Smooth muscle cell (in vitro differentiated cells): Measurements from ENCODE around the gene POU3F2. TPM values are rescaled to one million over a fixed set of nuclear protein-coding genes. Genes with fewer than 3 reads are reported as not detected.

Experiments
- DNase-seq: peaks from one replicate; lab custom pipeline; 2025; ENCODE audit not compliant: unreplicated experiment; lab: John Stamatoyannopoulos, UW
- H2AFZ ChIP-seq: fragments of 200-600 bp; sonication (generic); 2 replicates; pipeline ENCODE4 v1.6.0; 2016; ENCODE audit warnings: antibody characterized with exemption, low read depth, mild to moderate bottlenecking
- H3F3A ChIP-seq: fragments of 200-600 bp; sonication (generic); 2 replicates; pipeline ENCODE4 v1.6.0; 2017; ENCODE audit warnings: antibody characterized with exemption, low read depth
- H3K27ac ChIP-seq: fragments of 200-600 bp; sonication (generic); 2 replicates; pipeline ENCODE4 v1.5.1; 2016; ENCODE audit warnings: low read depth, mild to moderate bottlenecking
- H3K27me3 ChIP-seq: fragments of 200-600 bp; sonication (generic); 2 replicates; pipeline ENCODE4 v1.6.1; 2016; ENCODE audit warnings: low read depth, mild to moderate bottlenecking
- H3K36me3 ChIP-seq: fragments of 200-600 bp; sonication (generic); 2 replicates; pipeline ENCODE4 v1.5.1; 2016; ENCODE audit warnings: low read depth
- H3K4me1 ChIP-seq: fragments of 200-600 bp; sonication (generic); 2 replicates; pipeline ENCODE4 v1.5.1; 2016; ENCODE audit warnings: low read depth
- H3K4me2 ChIP-seq: fragments of 200-600 bp; sonication (generic); 2 replicates; pipeline ENCODE4 v1.6.0; 2016; ENCODE audit warnings: mild to moderate bottlenecking
- H3K4me3 ChIP-seq: fragments of 200-600 bp; sonication (generic); 2 replicates; pipeline ENCODE4 v1.5.1; 2016; ENCODE audit warnings: mild to moderate bottlenecking
- H3K79me2 ChIP-seq: fragments of 200-600 bp; sonication (generic); 2 replicates; pipeline ENCODE4 v1.6.0; 2016; ENCODE audit warnings: low read depth, mild to moderate bottlenecking
- H3K9ac ChIP-seq: fragments of 200-600 bp; sonication (generic); 2 replicates; pipeline ENCODE4 v1.6.0; 2016; ENCODE audit warnings: low read depth
- H3K9me3 ChIP-seq: fragments of 200-600 bp; sonication (generic); replicated peaks from 2 replicates; pipeline ENCODE4 v1.5.1; 2016; ENCODE audit warnings: low read depth
- H4K20me1 ChIP-seq: fragments of 200-600 bp; sonication (generic); 2 replicates; pipeline ENCODE4 v1.6.0; 2016; ENCODE audit warnings: low read depth
- WGBS: methylation state at CpG from one replicate; pipeline ENCODE4 v1.1.7; 2016; ENCODE audit warnings: low lambda C conversion rate; 5-methylcytosine and 5-hydroxymethylcytosine counted together
- polyA plus RNA-seq: library from polyadenylated mRNA; unstranded; fragments of >200 nt; fragmentation: Nextera tagmentation; extraction: Ambion mirVana; gene quantifications from 2 replicates; pipeline ENCODE4 v1.2.1, GENCODE V29; 2016
- total RNA-seq: library from RNA; depleted of rRNA; stranded (reverse); fragments of >200 nt; gene quantifications from 2 replicates; pipeline ENCODE4 v1.2.3, GENCODE V29; 2014
- TF ChIP-seq, protein P1 (sequence below): fragments of 200-600 bp; sonication (generic); IDR thresholded peaks from 2 replicates; pipeline ENCODE4 v1.5.1; 2017; ENCODE audit warnings: borderline replicate concordance, mild to moderate bottlenecking, antibody characterized with exemption; ENCODE audit not compliant: insufficient read depth, poor library complexity, severe bottlenecking

The POU3F2 gene
- total and polyA plus RNA-seq, 2 experiments from 2014 or later: not detected

DNA sequence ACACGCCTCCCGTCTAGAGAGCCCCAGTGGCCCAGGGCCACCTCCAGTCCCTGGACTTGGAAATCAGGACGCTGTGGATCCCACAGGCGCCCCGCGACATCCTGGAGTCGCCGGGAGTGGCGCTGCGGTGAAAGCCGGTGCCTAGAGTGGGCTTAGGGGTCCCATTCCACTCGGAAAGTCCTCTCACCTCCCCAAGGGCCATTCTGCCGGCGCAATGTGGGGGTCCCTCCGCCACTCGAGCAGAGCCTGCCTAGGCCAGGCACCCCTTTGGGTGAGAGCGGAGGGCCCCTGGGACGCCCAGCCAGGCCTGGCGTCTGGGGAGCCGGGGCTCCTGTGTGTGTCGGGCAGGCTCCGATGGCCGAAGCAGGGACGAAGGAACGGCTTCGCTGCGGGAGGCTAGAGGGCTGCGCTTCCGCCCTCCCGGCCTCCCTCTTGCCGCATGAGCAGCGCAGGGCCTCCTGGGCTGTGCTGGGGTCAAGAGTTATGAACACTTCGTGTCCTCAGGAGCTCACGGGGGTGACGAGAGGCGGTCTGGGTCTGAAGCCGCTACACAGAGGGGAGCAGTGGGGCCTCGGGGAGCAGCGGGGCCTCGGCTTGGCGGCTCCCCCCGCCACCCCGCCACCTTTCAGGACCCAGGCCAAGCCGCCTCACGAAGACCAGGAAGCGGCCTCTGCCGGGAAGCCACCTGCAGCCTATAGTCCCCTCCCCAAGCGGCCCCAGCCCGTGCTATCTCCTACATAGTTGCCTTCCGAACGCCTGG is 13.6 kb downstream of the POU3F2 start:
- H3K4me2 ChIP-seq: peak overlapping the region; percentile 86
- peaks cover 88% of the 10 kb centered on the region for H3K27me3 ChIP-seq
- no peaks in the 10 kb centered on the region for H3K79me2 ChIP-seq
- 13% methylated on average over 41 of the region's 51 CpGs for WGBS
- no peaks in the 10 kb centered on the region for H3F3A ChIP-seq
- H3K27ac ChIP-seq: no peak overlapping the region
- no peaks in the 10 kb centered on the region for H4K20me1 ChIP-seq
- DNase-seq: no peak
- no peak overlapping the region for H3K9ac ChIP-seq
- peak overlapping the region; percentile 40 for H3K4me3 ChIP-seq
- H2AFZ ChIP-seq: no peak overlapping the region
- H3K36me3 ChIP-seq: no peaks in the 10 kb centered on the region
- peaks cover 23% of the 10 kb centered on the region for H3K4me1 ChIP-seq
- TF ChIP-seq, protein P1, sequence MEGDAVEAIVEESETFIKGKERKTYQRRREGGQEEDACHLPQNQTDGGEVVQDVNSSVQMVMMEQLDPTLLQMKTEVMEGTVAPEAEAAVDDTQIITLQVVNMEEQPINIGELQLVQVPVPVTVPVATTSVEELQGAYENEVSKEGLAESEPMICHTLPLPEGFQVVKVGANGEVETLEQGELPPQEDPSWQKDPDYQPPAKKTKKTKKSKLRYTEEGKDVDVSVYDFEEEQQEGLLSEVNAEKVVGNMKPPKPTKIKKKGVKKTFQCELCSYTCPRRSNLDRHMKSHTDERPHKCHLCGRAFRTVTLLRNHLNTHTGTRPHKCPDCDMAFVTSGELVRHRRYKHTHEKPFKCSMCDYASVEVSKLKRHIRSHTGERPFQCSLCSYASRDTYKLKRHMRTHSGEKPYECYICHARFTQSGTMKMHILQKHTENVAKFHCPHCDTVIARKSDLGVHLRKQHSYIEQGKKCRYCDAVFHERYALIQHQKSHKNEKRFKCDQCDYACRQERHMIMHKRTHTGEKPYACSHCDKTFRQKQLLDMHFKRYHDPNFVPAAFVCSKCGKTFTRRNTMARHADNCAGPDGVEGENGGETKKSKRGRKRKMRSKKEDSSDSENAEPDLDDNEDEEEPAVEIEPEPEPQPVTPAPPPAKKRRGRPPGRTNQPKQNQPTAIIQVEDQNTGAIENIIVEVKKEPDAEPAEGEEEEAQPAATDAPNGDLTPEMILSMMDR: no peak
- no peaks in the 10 kb centered on the region for H3K9me3 ChIP-seq

DNA sequence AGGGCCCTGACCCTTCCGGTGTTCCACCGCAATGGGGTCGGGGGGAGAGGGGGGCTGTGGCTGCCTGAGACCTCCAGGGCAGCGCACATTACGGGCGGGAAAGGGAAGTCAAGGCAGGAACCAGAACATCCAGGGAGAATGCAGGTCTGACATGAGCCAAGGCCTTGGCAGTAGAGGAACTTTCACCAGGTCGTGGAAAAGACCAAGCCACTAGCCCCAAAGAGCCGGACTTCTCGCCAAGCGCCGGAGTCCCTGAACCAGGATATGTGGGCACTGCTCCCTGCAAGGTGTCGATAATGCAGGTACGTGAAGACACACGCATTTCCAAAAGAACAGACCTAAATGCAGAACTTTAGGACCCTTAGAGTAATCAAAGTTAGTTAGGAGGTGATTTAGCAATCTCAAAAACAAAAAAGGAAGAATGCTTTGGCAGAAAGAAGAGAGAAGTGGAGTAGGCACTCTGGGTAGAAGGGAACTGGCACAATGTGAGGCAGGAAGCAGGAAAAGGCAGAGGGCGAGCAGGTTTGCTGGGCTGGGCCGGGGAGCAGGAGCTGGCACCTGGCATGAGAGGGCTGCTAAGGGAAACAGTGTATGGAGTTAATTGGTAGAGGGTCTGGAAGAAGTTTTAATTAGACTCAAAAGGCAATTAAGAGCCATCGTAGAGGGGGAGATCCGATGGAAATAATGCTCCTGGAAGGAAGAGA is 14.3 kb downstream of the POU3F2 start:
- DNase-seq: no peak
- WGBS: 70% methylated on average over 16 of the region's 18 CpGs

DNA sequence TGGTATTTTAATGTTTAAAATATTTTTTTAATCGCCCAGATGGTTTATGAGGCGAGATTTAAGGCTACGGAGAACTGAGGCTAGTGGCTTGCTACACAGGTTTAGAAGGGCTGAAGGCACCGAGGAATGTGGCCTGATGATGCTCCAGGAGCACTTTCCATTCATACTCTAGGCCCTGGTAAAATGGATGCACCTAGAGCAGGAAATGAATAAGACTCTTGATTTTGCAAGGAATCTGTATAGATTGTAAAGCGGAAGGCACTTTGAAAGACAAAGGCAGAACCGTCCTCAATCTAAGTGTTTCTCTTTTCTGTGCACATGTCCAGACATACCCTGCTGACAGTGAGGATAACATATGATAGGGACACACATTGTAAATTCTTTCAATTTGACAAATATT is 30.1 kb downstream of the POU3F2 start:
- peaks cover 3% of the 10 kb centered on the region for H3K36me3 ChIP-seq
- H3K27me3 ChIP-seq: no peaks in the 10 kb centered on the region
- no peaks in the 10 kb centered on the region for H3K4me1 ChIP-seq
- DNase-seq: no peak
- no peaks in the 10 kb centered on the region for H4K20me1 ChIP-seq
- no peaks in the 10 kb centered on the region for H3K9me3 ChIP-seq
- no peaks in the 10 kb centered on the region for H3F3A ChIP-seq
- TF ChIP-seq, protein P1: no peak
- H3K4me3 ChIP-seq: no peak overlapping the region
- no peak overlapping the region for H3K4me2 ChIP-seq
- no peaks in the 10 kb centered on the region for H3K79me2 ChIP-seq
- H3K9ac ChIP-seq: no peak overlapping the region
- no peak overlapping the region for H3K27ac ChIP-seq
- H2AFZ ChIP-seq: no peak overlapping the region
- 89% methylated on average over 6 of the region's 6 CpGs for WGBS

More for the DNA sequence above, 14.3 kb downstream of the POU3F2 start:
- Histone ChIP-seq H3F3A (no peaks in the 10 kb centered on the region), H3K4me1 (peaks cover 19% of the 10 kb centered on the region), H4K20me1 (no peaks in the 10 kb centered on the region), H2AFZ (no peak overlapping the region), H3K79me2 (no peaks in the 10 kb centered on the region), H3K4me2 (peak overlapping the region; percentile 86), H3K27me3 (peaks cover 81% of the 10 kb centered on the region), H3K9me3 (no peaks in the 10 kb centered on the region), H3K9ac (no peak overlapping the region), H3K36me3 (no peaks in the 10 kb centered on the region), H3K4me3 (peak overlapping the region; percentile 40), H3K27ac (no peak overlapping the region)
- TF ChIP-seq, protein P1: no peak
